GM18868 (cell line): ENCODE results near the gene CLEC18B.
A peak's percentile ranks its signal among the peaks of the same experiment; 100 is the strongest.
"Not testable (repeated sequence)": the region's sequence is repeated elsewhere in the genome, so short reads cannot be mapped to it uniquely, and the experiment has no call there.

ENCODE experiments used
- ATAC-seq: cut with Tn5 transposase; IDR thresholded peaks from one replicate; pipeline ENCODE4 v1.9.1; 2021; ENCODE audit warnings: mild to moderate bottlenecking, moderate library complexity; ENCODE audit not compliant: unreplicated experiment

Gene CLEC18B

DNA sequence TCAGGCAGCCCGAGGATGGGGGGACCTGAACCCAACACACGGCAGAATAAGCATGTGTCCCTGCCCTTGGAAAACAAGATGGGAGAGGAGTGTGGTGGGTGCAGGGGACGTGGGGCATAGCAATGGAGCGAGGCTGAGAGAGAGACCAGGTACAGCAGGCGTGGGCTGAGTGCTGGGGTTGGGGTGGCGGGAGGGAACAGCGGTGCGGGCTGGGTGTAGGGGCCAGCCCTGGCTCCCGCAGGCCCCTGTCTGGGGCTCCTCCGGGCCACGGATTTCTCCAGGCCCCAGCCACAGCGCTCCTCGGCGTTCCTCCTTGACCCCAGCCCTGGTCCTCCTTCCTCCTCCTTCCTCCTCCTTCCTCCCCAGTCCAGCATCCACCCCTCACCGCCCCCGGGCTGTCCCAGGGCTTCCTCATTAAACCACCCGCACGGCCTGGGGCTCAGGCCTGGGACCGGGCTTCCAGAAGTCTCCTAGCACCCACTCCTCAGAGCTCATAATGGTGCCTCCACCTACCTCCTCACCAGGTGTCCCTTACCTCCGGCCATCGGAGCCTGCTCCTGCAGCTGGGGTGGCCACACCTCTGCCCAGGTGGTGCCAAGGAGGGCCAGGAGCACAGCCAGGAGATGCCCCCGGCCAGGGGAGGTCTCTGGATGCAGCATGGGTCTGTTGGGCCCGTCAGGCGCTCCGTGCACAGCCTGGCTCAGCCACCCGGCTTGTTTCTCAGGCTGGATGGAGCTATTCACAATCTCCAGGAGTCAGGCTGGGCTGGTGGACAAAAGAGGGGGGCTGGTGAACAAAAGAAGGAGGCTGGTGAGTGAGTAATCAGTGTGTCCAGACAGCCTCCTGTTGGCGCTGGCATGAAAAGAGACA, at the start of gene CLEC18B:
Gene CLEC18B (minus strand): TSS at position 867 of the 870 bp plus-strand sequence. CDS start 208 bp downstream, at position 659.
- not testable (repeated sequence) for ATAC-seq

DNA sequence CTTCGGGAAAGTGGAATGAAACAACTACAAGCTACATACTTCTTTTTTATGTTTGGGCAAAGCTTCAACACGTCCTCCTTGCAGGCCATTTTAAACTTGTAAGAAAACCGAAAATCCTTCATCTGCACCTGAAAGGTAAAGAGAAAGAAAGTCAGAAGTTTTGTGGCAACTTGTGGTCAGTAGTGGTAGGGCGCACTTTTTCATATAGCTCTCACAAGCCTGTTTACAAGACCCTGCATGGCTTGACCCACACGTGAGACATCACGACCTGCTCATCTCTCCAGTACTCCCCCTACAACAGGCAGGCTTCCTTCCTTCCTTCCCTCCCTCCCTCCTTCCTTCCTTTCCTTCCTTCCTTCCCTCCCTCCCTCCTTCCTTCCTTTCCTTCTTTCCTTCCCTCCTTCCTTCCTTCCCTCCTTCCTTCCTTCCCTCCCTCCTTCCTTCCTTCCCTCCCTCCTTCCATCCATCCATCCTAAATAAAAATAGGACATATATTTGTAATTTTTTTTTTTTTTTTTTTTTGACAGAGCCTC, 48.7 kb upstream of the CLEC18B start:
- ATAC-seq: no peak

DNA sequence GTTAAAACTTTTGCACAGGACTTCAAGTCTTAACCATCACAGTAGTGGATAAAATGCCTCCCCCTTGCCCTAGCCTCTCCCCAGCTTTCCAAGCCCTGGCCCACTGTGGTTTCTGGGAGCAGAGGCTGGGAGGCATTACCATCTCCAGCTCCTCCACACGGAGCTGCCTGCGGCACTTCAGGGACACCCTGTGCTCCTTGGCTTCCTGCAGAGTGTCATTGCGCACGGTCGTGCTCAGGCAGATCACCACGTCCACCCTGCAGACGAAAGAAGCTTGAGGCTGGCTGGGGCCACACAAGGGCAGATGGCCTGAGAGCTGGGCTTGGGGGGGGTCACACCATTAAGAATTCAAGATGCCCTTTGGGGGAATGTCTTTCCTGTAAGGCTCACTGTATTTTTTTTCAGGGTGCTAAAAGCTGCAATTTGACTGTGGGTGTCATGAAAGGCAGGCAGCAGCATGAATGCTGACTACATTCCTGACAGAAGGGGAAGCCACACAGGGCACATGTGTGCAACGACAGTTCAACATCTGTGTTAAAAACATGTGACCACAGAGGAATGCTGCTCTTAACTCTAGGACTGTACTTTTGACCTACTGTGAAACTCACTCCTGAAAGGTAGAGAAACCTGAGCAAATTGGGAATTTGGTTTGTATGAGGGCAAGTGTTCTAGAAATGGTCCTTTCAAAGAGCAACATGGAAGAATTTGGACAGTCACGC, 47.7 kb upstream of the CLEC18B start:
- ATAC-seq: no peak

DNA sequence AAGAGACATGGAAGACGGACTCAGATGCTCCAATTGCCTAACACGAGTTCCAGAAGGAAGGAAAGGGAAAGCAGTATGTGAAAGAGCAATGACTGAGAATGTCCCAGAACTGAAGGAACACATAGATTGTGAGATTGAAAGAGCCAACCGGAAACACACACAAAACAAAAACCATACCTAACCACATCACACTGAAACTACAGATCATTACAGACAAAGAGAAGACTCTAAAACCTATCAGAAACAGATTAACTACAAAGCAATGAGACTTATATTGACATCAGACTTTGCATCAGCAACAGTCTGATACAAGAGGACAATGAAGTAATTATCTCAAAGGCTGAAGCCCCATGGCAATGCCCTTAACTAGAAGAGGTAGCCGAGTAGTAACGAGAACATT, 45.6 kb upstream of the CLEC18B start:
- peak; percentile 51 for ATAC-seq

DNA sequence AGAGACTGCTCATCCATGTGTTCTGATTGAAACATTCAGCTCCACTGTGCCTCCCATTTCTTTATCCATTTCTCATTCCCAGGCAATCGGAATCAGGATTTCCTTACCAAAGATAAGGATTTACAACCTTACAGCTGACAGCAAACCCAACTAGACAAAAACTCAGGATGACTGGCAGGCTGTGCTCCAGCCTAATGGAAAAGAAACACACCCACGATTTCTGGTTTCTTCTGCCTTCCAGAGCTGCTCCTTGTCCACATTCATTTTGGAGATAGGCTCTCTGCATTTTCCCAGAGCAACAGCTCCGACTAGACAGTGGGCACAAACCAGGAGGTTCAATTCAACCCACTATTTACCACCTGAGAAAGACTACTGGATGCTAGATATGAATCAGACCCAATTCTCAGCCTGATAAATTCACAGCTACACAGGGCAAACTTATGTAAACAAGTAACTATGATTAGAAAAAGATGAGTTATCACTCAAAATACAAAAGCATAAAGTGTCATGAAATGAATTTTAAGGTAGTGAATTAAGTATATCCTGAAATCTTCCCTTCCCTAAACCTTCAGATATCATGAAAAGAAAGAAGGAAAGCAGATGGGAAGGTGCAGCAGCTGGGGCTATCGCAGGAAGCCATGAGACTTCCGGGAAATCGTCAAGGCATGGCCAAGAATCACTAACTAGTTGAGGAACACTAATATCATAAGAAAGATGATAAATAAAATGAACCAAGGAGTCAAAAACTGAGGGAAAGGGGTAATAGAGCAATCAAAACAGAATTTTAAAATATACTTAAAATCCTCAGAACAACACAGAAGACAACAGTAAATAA, 44.8 kb upstream of the CLEC18B start:
- ATAC-seq: no peak

DNA sequence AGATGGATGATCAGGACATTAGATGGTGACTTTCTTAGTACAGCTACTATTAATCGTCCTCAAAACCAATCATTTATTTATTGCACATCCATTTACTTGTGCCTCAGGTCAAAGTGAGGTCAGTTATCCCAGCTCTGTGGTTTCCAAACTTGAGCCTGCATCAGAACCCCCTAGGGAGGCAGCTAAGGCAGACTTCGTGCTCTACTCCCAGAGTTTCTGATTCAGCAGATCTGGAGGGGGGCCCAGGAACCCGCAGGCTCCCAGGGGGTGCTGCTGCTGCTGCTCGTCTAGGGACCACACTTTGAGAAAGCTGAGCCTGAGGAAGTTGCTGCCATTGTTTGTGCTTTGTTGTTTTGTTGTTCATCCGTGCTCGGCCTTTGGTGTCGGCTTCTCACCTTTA, 44.0 kb upstream of the CLEC18B start:
- no peak for ATAC-seq

DNA sequence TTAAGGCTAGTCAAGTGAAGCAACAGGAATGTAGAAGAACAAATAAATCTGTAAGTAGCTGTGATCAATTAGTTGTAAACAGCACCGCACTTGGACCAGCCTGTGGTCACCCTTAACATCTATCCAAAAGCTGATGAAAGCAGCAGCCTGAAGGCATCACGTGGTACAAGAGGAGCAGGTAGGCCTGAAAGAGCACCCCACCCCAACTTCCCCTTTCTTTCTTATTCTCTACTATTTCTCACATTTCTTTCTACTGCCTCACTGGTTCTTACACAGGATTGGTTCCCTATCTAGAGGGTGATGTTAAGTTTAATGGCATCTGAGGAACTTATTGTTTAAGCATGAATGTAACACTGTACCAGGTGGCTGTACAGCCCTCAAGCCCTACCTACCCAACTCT, 42.6 kb upstream of the CLEC18B start:
- peak; percentile 78 for ATAC-seq

DNA sequence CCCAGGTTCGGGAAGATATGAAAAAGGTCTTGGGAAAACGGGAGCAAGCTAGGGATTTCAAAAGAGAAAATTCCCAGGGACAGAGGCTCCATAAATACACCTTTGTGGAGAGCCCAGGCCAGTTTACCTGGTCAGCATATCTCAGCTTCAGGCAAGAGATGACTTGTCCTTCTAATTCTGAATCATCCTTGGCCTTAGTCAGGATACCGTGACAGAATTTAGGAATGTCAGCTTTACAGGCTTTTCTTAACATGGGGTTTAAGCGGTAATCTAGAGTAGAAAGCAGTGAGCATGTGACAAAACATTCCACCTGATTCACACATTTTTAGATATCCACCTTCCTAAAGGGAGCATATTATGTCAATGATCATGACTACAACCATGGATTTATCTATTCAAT, 41.1 kb upstream of the CLEC18B start:
- no peak for ATAC-seq

DNA sequence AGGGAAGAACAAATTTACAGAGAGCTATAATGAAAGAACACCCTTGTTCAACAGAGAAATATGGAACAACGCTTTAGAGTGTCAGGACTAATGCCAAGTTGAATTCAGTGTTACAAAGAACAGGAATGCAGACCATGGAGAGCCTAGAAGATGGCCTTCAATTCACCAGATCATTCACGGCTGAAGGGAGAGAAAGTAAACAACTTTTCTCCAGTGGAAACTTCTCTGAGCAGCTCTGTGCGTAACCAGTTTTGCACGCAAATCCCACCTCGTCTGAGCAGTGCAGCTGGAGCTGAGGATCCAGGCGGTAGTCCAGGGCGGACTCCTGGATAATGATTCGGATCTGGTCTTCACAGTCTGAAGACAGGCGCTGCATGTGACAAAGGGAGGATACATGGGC, 40.5 kb upstream of the CLEC18B start:
- no peak for ATAC-seq

DNA sequence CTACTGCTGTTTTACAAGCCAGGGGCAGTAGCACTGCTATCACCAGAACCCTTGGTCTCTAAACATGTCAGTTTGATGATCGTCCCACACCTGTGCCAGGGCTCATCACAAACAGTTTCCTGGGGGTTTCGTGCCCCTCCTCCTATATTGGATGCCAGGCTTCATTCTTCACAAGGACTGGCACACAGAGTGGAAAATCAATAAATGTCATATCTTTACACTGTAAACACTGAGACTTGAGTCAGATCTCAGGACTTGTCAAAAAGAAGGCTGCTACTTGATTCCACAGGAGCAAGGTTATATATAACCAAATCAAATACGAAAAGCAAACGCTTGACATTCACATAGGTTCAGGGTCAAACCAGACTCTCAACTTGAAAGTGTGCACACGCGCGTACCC, 39.3 kb upstream of the CLEC18B start:
- no peak for ATAC-seq

DNA sequence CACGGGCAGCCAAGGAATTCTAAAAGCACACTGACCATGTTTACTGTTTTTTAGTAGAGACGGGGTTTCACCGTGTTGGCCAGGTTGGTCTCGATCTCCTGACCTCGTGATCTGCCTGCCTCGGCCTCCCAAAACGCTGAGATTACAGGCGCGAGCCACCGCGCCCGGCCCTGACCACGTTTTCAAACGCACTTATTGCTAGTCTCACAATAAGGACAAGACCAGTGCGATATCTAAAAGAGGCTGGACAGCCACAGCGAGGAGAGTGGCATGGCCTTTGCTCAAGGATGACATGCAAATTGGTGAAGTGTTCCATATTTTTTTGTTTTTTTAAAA, 35.0 kb upstream of the CLEC18B start:
- ATAC-seq: no peak

DNA sequence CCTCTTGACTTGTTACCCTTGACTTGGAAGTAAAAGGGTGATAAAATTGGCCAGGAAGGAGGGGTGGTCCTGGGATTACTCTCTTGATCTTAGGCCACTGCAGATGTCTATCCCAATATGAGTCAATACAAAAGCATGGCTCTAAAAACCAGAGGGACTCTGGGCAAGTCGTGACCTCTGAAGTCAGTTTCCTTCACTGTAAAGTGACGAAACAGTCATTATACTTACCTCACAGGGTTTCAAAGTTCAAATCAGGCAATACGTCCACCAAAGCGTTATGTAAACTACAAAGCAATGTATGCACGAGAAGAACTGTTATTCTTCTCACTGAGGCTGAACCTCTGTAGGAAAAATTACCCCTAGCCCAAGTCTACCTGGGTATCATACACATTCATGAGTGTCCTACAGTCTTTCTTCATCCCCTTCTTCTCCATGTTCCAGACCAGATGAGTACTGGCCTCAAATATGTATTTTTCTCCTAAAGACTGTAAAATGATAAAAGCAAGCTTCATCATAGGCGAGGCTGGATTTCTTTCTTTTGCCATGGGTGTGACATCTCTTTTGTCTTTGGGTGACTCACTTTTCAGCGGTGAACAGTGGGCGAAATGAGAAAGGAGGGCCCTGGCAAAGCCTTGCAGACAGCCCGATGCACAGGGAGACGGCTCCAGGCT, 34.5 kb upstream of the CLEC18B start:
- no peak for ATAC-seq

DNA sequence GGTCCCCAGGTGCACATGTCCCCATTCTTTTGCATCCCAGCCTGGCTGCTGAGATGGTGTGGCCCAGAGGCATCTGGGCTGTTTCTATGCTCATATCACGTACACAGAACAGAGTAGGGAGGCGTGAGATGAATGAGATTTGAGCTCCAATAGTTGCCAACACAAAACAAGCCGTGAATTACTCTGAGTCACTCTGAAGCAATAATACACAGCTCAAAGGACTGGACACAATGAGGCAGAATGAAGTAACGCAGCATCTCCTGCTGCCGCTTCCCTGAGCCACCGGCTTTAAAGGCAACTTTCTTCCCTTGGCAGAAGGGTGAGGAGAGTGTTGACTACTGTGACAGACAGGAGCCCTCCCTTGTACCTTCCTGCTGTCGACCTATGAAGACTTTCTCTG, 33.9 kb upstream of the CLEC18B start:
- ATAC-seq: no peak

DNA sequence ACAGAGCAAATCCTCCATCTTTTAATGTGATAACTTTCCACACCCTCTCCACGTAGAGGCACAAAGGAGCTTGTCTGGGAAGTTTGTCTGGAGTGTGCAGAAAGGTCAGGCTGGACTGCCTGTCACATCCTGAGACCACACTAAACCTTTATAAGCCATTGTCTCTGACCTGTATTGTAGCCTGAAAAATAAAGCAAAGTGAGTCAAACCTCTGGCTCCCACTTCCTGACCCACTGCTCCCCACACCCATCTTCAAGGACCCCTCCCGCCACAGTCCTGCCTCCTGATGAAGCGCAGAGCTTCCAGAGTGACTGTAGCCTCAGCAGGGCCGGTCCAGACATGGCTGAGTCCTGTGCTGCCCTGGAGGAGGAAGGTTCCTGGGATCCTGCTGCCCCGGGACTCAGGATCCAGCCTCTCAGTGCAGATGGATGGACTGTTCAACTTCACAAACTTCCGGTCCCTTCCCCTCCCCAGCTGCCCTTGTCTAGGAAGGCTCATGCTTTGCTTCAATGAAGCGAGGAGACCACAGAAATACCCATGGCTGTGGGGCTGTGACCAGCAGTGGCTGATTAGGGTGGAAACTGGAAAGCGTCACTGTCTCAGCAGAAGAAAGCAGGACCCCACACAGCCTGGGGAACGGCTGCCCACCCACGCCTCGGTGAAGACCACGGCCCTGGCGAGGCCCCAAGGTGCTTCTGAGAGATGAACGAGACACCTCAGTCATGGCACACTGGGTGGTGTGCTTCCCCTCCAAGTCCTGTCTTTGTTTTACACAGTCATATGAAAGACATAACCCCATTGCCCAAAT, 30.9 kb upstream of the CLEC18B start:
- ATAC-seq: peak; percentile 95

DNA sequence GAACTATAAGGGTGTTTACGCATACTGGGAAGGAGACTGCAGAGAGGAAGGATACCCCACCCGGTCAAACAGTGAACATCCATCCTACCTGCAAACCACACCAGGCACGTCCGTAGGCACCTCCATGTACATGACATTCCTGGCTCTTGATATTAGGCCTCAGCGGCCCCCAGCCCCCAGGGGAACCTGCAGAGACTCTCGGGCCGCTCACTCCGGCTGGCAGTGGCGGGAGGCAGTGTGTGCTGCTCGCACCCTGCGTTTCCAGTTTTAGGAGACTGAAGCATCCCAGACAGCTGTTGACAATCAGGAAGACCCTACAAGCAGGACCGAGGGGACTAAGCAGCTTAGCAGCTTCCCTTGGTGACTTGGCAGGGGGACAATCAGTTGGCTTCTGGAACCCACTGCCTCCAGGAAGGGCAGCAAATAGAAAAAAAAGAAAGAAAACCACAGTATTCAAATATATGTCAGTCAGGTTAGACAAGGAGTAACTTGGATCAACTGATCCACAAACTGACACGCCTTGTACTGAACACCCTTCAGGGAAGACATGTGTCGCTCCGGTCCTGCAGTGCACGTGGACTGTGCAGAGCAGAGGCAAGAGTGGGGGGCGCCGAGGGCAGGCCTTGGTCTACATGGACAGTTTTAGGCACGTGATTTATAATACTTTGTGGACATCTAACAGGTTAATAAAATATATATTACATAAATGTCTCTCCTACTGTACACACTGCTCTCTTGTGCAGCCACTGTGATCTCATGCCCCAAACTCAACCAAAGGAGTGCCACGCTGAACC, 29.9 kb upstream of the CLEC18B start:
- no peak for ATAC-seq

DNA sequence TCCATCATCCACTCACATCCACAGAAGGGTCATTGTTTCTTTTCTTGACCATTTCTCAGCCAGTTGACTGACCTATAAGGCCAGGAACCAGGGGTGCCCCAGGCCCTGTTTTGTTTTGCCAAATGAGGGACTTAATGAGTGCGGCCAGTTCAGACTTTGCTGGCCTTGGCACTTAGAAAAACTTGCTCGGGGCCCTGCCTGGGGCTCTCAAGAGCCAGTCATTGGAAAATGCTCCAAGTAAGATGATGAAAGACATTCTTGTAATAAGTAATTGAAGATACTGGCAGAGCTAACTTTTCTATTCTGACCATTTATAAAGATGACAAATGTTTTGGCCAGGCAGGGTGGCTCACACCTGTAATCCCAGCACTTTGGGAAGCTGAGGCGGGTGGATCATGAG, 29.0 kb upstream of the CLEC18B start:
- no peak for ATAC-seq

DNA sequence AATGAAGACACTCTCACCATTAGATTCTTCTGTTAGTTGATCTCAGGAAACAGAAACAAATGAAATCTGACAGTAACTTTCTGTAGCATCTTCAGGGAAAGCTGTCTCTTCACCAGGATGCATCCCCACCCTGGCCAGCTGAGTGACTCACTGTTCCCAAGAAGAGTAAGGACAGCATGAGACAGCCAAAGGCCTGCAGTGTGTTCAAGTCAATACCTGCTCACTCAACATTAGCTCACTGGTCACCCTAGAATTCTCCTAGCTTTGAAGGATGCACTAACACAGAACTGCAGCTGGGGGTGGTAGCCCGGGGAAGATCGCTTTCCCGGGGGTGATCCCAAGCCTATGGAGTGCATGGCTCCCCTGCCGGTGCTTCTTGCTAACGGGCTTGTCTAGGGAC, 28.2 kb upstream of the CLEC18B start:
- no peak for ATAC-seq

DNA sequence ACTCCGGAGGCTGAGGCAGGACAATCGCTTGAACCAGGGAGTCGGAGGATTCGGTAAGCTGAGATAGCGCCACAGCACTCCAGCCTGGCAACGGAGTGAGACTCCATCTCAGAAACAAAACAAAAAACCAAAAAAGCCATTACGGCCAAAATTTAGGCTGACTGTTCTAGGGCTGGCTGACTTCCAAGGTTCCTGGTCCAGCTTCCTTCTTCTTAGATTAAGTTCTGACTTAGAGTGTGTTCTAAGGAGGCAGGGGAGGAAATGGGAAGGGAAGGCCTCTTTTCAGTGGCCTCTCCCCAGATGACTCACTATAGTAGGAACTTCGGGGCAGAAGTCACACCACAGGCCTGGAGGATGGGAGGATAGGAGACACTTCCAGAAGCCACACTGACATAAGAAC, 27.7 kb upstream of the CLEC18B start:
- no peak for ATAC-seq

DNA sequence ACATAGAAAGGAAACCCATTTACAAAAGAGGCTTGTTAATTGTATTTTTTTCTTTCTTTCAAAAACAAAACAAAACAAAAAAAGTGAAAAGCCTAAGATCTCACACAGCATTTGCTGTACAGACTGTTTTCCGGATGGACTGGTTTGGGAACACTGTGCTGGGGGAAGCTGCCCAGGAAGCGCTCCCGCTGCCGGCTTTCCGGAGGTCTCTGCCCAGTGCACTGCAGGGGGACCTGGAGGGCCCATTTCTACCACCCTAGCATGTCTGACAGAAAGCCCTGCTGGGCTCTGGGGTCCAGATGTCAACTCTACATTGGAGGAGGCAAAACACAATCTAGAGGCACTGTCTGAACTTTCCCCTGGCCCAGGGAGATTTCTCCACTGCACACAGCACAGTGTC, 26.3 kb upstream of the CLEC18B start:
- no peak for ATAC-seq
